ENCODE data around the gene YAF2.
"Not testable (repeated sequence)": the region's sequence is repeated elsewhere in the genome, so short reads cannot be mapped to it uniquely, and the experiment has no call there.

YAF2 gene

DNA sequence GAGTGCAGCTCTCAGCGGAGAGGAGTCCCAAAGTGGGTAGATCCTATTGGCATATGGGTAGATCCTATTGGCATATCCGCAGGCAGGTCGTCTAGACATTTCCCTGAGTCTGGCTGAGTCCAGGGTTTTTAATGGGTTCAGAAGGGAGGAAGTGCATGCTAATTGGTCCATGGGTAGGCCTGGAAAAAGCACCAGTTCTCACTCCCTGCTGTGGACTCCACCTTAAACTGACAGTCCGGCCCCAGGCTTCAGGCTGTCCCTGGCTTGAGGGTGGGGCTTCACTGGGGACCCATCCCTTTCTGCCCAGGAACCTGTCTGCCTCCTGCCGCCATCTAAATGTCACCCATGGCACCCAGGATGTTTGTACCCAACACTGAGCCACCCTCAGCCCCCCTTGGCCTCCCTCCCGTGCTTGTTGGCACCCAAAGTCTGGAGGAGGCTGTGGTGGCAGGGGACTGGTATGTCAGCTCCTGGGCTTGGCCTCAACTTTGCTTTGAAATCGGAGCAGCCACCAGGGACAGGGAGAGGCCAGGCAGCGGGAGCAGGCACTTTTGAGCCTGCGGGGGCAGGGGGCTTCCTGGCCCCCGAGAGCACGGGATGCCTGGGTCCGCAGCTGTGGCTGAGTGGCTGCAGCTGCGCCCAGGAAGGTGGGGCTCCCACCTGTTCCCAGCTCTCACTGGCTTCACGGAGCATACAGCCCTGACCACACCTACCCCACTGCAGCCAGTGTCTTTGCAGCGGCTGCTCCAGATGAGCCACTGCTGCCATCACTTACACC, 29.6 kb upstream of the YAF2 start:
- Mint-ChIP-seq H3K4me1 (ENCODE audit: low read depth) (peaks cover 5% of the 10 kb centered on the region), H3K4me3 (no peak overlapping the region), H3K27me3 (peaks cover 5% of the 10 kb centered on the region), H3K36me3 (ENCODE audit: low read depth) (no peaks in the 10 kb centered on the region), H3K9me3 (peaks cover 2% of the 10 kb centered on the region), H3K27ac (no peak overlapping the region)

DNA sequence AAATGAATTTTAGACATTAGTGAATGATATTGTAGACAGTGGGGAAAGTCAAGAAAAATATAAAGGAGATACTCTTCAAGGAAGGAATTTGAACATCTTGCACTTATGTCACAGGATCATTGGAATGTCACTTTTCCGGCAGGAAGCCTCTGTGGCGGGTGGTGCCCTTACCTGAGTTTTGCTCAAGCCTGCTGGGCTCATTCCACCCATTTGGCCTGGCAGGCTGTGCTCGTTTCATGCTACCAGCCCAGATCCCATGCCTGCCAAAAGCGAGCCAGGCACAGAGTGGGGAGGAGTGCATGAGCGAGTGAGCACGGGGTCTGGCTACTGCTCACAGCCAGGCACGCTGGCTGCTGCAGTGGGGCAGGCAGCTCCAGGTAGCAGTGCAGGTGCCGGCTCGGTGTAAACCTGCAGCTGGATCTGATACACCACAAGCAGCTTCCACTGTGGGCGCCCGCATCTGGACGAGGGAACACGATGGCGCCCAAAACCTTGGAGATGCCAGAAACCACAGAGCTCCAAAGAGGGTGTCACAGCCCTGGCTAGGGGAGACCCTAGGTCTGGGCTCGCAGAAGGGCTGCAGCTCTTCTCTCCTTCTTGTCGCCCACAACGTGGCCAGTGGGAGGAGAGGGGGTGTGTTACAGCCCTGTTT, 28.7 kb upstream of the YAF2 start:
- peaks cover 5% of the 10 kb centered on the region for H3K4me1 Mint-ChIP-seq (ENCODE audit: low read depth)
- no peak overlapping the region for H3K27ac Mint-ChIP-seq
- H3K4me3 Mint-ChIP-seq: no peak overlapping the region
- no peaks in the 10 kb centered on the region for H3K36me3 Mint-ChIP-seq (ENCODE audit: low read depth)
- no peaks in the 10 kb centered on the region for H3K9me3 Mint-ChIP-seq
- peaks cover 3% of the 10 kb centered on the region for H3K27me3 Mint-ChIP-seq

DNA sequence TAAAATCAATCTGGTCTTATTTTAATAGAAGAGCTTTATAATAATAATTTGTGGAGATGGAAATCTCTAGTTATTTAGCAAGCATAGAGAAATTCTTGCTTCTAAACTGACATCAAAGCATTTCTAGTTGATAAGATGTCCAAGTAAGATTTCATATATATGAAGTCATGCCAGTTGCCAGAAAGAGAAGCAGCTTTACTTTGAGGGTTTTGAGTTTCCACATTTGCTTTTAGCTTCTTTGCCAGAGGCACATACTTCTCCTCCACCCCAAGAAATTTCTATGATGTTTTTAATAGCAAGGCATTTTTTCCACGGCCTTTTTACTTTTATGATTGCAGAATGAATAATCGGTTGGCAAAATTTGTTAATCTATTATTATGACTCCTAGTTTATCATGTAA, 24.2 kb upstream of the YAF2 start:
- H3K27me3 Mint-ChIP-seq: peaks cover 3% of the 10 kb centered on the region
- no peak overlapping the region for H3K4me3 Mint-ChIP-seq
- H3K36me3 Mint-ChIP-seq (ENCODE audit: low read depth): no peaks in the 10 kb centered on the region
- no peaks in the 10 kb centered on the region for H3K4me1 Mint-ChIP-seq (ENCODE audit: low read depth)
- H3K27ac Mint-ChIP-seq: no peak overlapping the region
- H3K9me3 Mint-ChIP-seq: no peaks in the 10 kb centered on the region

DNA sequence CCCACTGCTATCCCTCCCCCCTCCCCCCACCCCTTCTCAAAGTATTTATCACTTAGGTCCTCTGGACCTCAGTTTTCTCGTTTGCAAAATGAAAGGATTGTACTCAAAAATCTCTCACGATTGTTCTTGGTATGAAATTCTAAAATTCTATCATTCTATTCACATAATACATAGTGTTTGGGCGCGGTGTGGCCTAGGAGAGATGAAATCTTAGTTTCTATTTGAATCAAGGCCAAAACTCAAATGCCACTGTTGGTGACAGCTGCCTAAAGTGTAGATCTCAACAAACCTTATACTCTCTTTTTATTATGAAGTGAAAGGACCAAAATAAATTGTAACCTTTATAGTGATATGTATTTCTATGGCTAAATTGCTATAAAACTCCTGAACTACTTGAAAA, 23.7 kb upstream of the YAF2 start:
- no peaks in the 10 kb centered on the region for H3K36me3 Mint-ChIP-seq (ENCODE audit: low read depth)
- H3K9me3 Mint-ChIP-seq: no peaks in the 10 kb centered on the region
- no peak overlapping the region for H3K4me3 Mint-ChIP-seq
- H3K27ac Mint-ChIP-seq: no peak overlapping the region
- no peaks in the 10 kb centered on the region for H3K4me1 Mint-ChIP-seq (ENCODE audit: low read depth)
- peaks cover 3% of the 10 kb centered on the region for H3K27me3 Mint-ChIP-seq

DNA sequence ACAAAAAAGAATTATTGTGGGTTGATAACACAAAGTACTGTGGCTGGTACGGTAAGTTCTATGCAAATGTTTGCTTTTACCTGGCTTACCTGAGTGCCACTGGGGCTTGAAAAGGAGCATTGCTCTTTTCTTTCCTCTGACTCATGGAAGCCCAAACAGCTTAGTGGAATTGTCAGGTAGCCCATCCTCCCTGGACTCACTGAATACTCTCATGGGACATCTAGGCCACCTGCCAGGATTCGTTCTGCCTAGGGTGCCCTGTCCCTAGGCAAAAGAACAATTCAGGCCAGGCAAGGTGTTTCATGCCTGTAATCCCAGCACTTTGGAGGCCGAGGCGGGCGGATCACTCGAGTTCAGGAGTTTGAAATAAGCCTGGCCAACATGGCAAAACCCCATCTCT, 22.5 kb upstream of the YAF2 start:
- Mint-ChIP-seq H3K9me3 (peaks cover 4% of the 10 kb centered on the region), H3K27me3 (peaks cover under 1% of the 10 kb centered on the region), H3K4me3 (no peak overlapping the region), H3K27ac (no peak overlapping the region), H3K36me3 (ENCODE audit: low read depth) (no peaks in the 10 kb centered on the region), H3K4me1 (ENCODE audit: low read depth) (peaks cover 4% of the 10 kb centered on the region)

DNA sequence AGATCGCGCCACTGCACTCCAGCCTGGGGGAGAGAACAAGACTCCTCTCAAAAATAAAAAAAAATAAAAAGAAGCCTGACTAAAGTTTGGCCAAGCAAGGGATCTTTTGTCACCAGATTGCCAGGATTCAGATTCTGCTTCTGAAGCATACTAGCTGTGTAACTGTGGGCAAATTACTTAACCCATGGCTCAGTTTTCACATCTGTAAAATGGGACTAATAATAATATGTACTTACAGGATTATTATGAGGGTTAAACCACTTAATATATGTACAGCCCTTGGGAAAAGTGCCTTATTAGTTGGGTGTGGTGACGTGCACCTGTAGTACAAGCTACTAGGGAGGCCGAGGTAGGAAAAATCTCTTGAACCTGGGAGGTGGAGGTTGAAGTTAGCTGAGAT, 21.7 kb upstream of the YAF2 start:
- peaks cover 4% of the 10 kb centered on the region for H3K9me3 Mint-ChIP-seq
- no peaks in the 10 kb centered on the region for H3K27me3 Mint-ChIP-seq
- no peak overlapping the region for H3K27ac Mint-ChIP-seq
- no peaks in the 10 kb centered on the region for H3K36me3 Mint-ChIP-seq (ENCODE audit: low read depth)
- H3K4me3 Mint-ChIP-seq: no peak overlapping the region
- H3K4me1 Mint-ChIP-seq (ENCODE audit: low read depth): peaks cover 5% of the 10 kb centered on the region

DNA sequence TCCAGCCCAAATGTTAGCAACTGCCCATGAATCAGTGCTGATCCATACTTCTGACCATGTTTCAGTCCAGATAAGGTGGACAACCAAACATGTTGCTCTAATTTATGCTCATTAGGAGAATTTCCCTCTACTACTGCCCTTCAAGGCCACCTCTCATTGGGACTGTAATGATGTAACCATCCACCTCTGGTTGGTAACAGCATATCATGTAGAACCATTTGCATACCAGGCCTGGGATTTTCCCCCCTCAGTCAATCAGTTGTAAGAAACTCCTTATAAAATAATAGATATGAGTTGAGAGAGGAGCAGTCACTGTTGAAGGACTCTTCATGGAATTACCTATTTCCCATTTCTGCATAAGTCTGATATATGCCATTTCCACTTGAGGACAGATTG, 17.8 kb upstream of the YAF2 start:
- H3K9me3 Mint-ChIP-seq: peaks cover 10% of the 10 kb centered on the region
- H3K27me3 Mint-ChIP-seq: peaks cover 4% of the 10 kb centered on the region
- H3K4me1 Mint-ChIP-seq (ENCODE audit: low read depth): peaks cover 5% of the 10 kb centered on the region
- peak overlapping the region; percentile 6 for H3K27ac Mint-ChIP-seq
- no peak overlapping the region for H3K4me3 Mint-ChIP-seq
- peaks cover 5% of the 10 kb centered on the region for H3K36me3 Mint-ChIP-seq (ENCODE audit: low read depth)

DNA sequence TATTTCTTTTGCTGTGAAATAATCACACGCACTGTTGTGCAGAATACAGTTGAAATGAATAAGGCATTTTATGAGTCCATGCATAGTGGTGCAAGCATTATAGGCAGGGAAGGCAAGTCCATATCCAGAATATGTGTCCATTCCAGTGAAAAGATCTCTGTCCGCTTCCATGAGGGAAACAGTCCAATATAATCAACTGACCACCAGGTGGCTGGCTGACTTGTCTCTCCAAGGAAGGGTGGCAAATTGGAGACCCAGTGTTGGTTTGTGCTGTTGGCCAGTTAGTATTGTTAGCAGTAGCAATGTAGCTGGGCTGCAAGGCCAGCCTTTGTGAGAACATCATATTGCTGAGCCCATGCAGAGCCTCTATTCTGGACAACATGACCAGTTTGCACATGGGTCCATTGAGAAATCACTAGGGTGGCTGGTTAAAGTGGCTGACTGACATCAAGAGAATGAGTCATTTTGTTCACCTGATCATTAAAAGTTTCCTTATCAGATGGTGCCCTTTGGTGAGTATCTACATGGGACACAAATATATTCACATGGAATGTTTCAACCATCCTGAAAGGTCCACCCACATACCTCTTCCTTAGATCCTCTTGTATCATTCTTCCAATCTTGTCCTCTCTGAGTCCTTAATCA, 17.3 kb upstream of the YAF2 start:
- peaks cover 5% of the 10 kb centered on the region for H3K36me3 Mint-ChIP-seq (ENCODE audit: low read depth)
- H3K4me1 Mint-ChIP-seq (ENCODE audit: low read depth): peaks cover 5% of the 10 kb centered on the region
- peak overlapping the region; percentile 6 for H3K27ac Mint-ChIP-seq
- H3K9me3 Mint-ChIP-seq: peaks cover 10% of the 10 kb centered on the region
- H3K27me3 Mint-ChIP-seq: peaks cover 4% of the 10 kb centered on the region
- H3K4me3 Mint-ChIP-seq: no peak overlapping the region

DNA sequence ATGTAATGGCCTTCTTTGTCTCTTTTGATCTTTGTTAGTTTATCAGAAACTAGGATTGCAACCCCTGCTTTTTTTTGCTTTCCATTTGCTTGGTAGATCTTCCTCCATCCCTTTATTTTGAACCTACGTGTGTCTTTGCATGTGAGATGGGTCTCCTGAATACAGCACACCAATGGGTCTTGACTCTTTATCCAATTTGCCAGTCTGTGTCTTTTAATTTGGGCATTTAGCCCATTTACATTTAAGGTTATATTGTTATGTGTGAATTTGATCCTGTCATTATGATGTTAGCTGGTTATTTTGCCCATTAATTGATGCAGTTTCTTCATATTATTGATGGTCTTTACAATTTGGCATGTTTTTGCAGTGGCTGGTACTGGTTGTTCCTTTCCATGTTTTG, 14.6 kb upstream of the YAF2 start:
- H3K36me3 Mint-ChIP-seq (ENCODE audit: low read depth): not testable (repeated sequence)

DNA sequence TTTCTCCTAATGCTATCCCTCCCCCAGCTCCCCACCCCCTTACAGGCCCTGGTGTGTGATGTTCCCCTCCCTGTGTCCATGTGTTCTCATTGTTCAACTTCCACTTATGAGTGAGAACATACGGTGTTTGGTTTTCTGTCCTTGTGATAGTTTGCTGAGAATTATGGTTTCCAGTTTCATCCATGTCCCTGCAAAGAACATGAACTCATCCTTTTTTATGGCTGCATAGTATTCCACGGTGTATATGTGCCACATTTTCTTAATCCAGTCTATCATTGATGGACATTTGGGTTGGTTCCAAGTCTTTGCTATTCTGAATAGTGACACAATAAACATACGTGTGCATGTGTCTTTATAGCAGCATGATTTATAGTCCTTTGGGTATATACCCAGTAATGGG, 11.0 kb upstream of the YAF2 start:
- not testable (repeated sequence) for H3K36me3 Mint-ChIP-seq (ENCODE audit: low read depth); H3K27ac Mint-ChIP-seq; H3K9me3 Mint-ChIP-seq; H3K4me1 Mint-ChIP-seq (ENCODE audit: low read depth); H3K27me3 Mint-ChIP-seq; H3K4me3 Mint-ChIP-seq

More for the DNA sequence above, 14.6 kb upstream of the YAF2 start:
- not testable (repeated sequence) for H3K9me3 Mint-ChIP-seq; H3K27ac Mint-ChIP-seq; H3K4me1 Mint-ChIP-seq (ENCODE audit: low read depth); H3K4me3 Mint-ChIP-seq; H3K27me3 Mint-ChIP-seq

DNA sequence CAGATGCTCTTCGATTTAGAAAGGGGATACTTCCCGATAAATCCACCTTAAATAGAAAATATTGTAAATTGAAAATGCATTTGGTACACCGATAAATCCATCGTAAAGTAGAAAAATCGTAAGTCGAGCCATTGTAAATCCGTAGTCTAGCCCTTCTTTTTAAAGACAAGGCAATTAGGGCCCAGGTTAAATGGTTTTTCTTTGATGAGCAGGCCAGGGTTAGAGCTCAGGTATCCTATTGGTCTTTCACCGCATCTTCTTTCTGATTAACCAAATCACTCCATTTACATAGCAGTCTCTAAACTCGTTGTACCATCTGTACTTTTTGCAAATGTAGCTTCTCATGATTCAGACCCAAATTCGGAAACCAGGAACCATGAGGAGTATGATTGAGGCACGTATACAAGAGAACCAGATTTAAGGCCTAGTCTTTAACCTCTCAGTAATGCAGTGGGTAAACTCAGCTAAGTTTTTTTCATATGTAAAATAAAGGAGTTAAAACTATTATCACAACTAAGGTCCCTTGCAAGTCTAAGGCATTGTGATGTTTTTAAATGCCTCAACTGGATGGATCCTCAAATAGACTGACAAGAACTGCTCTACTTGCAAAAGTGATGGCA, 2.2 kb upstream of the YAF2 start:
- H3K4me1 Mint-ChIP-seq (ENCODE audit: low read depth): peaks cover 24% of the 10 kb centered on the region
- no peak overlapping the region for H3K4me3 Mint-ChIP-seq
- no peaks in the 10 kb centered on the region for H3K9me3 Mint-ChIP-seq
- no peak overlapping the region for H3K27ac Mint-ChIP-seq
- H3K27me3 Mint-ChIP-seq: no peaks in the 10 kb centered on the region
- peaks cover 12% of the 10 kb centered on the region for H3K36me3 Mint-ChIP-seq (ENCODE audit: low read depth)

DNA sequence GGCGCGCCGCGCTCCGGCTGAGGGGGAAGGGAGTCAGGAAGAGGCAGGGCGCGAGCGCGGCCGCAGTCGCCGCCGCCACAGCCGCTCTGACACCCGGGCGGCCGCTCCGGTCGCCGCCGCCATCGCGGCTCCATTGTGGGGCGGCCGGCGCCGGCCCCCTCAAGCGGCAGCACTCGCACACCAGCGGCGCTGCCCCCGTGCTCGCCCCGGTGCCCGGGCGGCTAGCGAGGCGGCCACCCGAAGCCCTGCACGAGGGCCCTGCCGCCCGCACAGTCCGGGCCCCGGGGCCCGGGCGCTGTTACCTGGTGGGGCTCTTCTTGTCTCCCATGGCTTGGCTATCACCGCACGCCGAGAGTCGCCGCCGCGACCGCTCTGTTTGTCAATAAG, 202 bp downstream of the YAF2 start:
- peaks cover 43% of the 10 kb centered on the region for H3K4me1 Mint-ChIP-seq (ENCODE audit: low read depth)
- H3K27ac Mint-ChIP-seq: no peak overlapping the region
- H3K4me3 Mint-ChIP-seq: peak overlapping the region; percentile 87
- H3K27me3 Mint-ChIP-seq: no peaks in the 10 kb centered on the region
- H3K9me3 Mint-ChIP-seq: no peaks in the 10 kb centered on the region
- H3K36me3 Mint-ChIP-seq (ENCODE audit: low read depth): peaks cover 27% of the 10 kb centered on the region

DNA sequence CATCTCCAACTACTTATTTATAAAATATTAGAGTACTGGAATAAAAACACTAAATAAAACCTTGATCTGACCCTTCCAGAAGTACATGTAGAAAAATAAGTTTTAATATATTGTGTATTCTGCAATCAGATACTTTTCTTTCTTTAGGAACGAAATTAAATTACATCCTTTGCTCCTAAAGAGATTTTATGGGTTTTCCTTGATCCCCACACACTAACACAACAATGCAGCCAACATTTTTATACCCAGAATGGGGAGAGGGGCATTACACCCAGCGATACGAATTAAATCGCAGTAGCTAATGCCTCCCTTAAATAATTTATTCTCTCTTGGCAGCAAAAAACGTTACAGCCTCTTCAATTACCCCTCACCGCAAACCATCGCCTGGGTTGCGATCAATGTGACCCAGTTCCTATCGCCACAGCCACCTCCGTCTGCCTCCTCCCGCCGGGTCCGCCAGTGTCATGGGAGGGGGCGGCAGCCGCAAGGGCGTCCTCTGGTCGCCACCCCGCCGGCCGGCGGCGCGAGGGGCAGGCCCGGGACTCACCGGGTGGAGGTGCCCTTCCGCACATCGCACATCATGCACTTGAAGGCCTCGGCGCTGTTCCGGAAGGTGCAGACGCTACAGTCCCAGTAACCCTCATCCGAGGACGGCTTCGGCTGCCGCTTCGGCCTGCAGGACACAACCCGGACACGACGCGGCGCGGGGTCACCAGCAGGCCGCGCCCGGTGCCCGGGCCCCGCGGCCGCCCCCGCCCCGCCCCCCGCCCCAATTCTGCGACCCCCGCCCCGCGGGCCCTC, 796 bp downstream of the YAF2 start:
- Mint-ChIP-seq H3K4me3 (peak overlapping the region; percentile 95), H3K4me1 (ENCODE audit: low read depth) (peaks cover 49% of the 10 kb centered on the region), H3K27ac (peak overlapping the region; percentile 85), H3K27me3 (no peaks in the 10 kb centered on the region), H3K9me3 (no peaks in the 10 kb centered on the region), H3K36me3 (ENCODE audit: low read depth) (peaks cover 33% of the 10 kb centered on the region)

DNA sequence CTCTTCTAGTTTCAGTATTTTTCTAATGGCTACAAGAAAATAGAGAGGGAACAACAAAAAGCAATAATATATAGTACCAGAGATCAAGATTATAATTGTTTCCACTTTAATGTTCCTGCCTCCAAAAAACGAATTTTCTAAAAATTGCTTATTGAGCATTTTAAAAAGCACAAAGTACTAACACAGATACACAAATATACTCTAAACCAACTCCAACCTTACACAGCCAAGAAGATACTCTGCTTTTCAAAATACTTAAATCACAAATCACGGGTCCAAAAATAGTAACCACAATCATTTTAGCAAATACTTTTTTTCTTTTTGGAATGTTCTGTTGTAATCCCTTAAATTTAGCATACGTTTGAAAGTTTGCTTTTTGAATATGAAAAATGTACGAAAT, 2.0 kb downstream of the YAF2 start:
- Mint-ChIP-seq H3K27me3 (no peaks in the 10 kb centered on the region), H3K4me3 (peak overlapping the region; percentile 61), H3K4me1 (ENCODE audit: low read depth) (peaks cover 56% of the 10 kb centered on the region), H3K27ac (no peak overlapping the region), H3K36me3 (ENCODE audit: low read depth) (peaks cover 33% of the 10 kb centered on the region), H3K9me3 (no peaks in the 10 kb centered on the region)

All from stimulated activated naive CD8-positive, alpha-beta T cell treated with anti-CD3 and anti-CD28 coated beads, Interleukin-15, Interleukin-2, amounts not matched to agents 100 ng/mL and 50 ng/mL, for 24 hours (primary cell).